K562 (cell line): ENCODE measurements around the gene MAP1A. TPM values are rescaled to one million over a fixed set of nuclear protein-coding genes. Genes with fewer than 3 reads are reported as not detected.

ENCODE experiments used
- ATF6 ChIP-seq: sonication (generic); formaldehyde crosslinking; IDR thresholded peaks from 2 replicates; pipeline ENCODE4 v1.4.0; 2020; ENCODE audit warnings: mild to moderate bottlenecking, missing genetic modification reagents
- CGGBP1 ChIP-seq: fragments of 250-450 bp; sonication (Bioruptor Pico); IDR thresholded peaks from 2 replicates; pipeline ENCODE4 v1.9.0; 2021; ENCODE audit warnings: mild to moderate bottlenecking
- CHD1 ChIP-seq: fragments of 200-600 bp; sonication (generic); IDR thresholded peaks from one replicate; pipeline ENCODE4 v1.6.1; 2012; ENCODE audit warnings: mild to moderate bottlenecking, moderate library complexity, low read length, inconsistent platforms
- CUX1 ChIP-seq: fragments of 200-800 bp; sonication (Bioruptor generic); IDR thresholded peaks from 2 replicates; pipeline ENCODE4 v1.6.1; 2016; ENCODE audit warnings: missing genetic modification characterization, missing compliant biosample characterization
- GTF2A2 ChIP-seq: IDR thresholded peaks from 2 replicates; pipeline ENCODE4 v1.6.1; 2016; ENCODE audit warnings: mild to moderate bottlenecking, missing genetic modification characterization, missing compliant biosample characterization
- MAFF ChIP-seq: IDR thresholded peaks from 2 replicates; pipeline ENCODE4 v1.6.1; 2012; ENCODE audit warnings: low read length, improper control_type of control experiment
- MCM2 ChIP-seq: fragments of 450-650 bp; IDR thresholded peaks from 2 replicates; pipeline ENCODE4 v1.6.1; 2017; ENCODE audit warnings: low read depth, mild to moderate bottlenecking
- POLR2AphosphoS2 ChIP-seq: IDR thresholded peaks from 2 replicates; pipeline ENCODE4 v1.6.1; 2012; ENCODE audit warnings: low read length, improper control_type of control experiment
- PTRF ChIP-seq: fragments of 450-650 bp; IDR thresholded peaks from 2 replicates; pipeline ENCODE4 v1.6.1; 2016; ENCODE audit warnings: mild to moderate bottlenecking, missing genetic modification characterization, missing compliant biosample characterization
- RBM25 ChIP-seq: fragments of 200-400 bp; formaldehyde crosslinking; IDR thresholded peaks from 2 replicates; pipeline ENCODE4 v1.6.1; 2018; ENCODE audit warnings: low read length, low read depth, moderate library complexity; ENCODE audit not compliant: severe bottlenecking
- RBM34 ChIP-seq: fragments of 200-400 bp; formaldehyde crosslinking; IDR thresholded peaks from 2 replicates; pipeline ENCODE4 v1.6.1; 2018; ENCODE audit warnings: low read length, borderline replicate concordance; ENCODE audit not compliant: insufficient read depth
- SNIP1 ChIP-seq: fragments of 450-650 bp; IDR thresholded peaks from 2 replicates; pipeline ENCODE4 v1.7.1; 2017; ENCODE audit warnings: low read depth, mild to moderate bottlenecking
- SPI1 ChIP-seq: IDR thresholded peaks from 2 replicates; pipeline ENCODE4 v1.6.1; 2011; ENCODE audit warnings: low read depth, low read length, control low read depth, borderline replicate concordance
- TFAP4 ChIP-seq: sonication (generic); formaldehyde crosslinking; IDR thresholded peaks from 2 replicates; pipeline ENCODE4 v1.8.0; 2022; ENCODE audit warnings: missing genetic modification reagents, mild to moderate bottlenecking, moderate library complexity, borderline replicate concordance
- ZBTB9 ChIP-seq: fragments of 450-650 bp; formaldehyde crosslinking; IDR thresholded peaks from 2 replicates; pipeline ENCODE4 v1.4.0; 2020; ENCODE audit warnings: mild to moderate bottlenecking, moderate library complexity
- ZNF184 ChIP-seq: sonication (generic); formaldehyde crosslinking; IDR thresholded peaks from 2 replicates; pipeline ENCODE4 v1.5.0; 2020; ENCODE audit warnings: missing genetic modification reagents
- ZNF354B ChIP-seq: fragments of 250-450 bp; sonication (Bioruptor Pico); IDR thresholded peaks from 2 replicates; pipeline ENCODE4 v1.4.0; 2020
- ZNF589 ChIP-seq: fragments of 200-800 bp; sonication (Bioruptor generic); IDR thresholded peaks from 2 replicates; pipeline ENCODE4 v1.6.1; 2016; ENCODE audit warnings: low read depth, missing genetic modification characterization, missing compliant biosample characterization
- polyA plus RNA-seq, 8 experiments: library from polyadenylated mRNA; depleted of rRNA in 4 of 8; stranded (reverse) in 5 of 8; unstranded in 3 of 8; fragments of >200 nt; fragmentation: Nextera tagmentation in 2 of 8; fragmentation: Illumina TruSeq in 1 of 8; extraction: Ambion mirVana in 2 of 8; extraction: Trizol in 1 of 8; gene quantifications; 2 replicates each; pipeline versions ENCODE4 v1.2.1 to v1.2.3, GENCODE V29; 2011 to 2014; ENCODE audit warnings: inconsistent platforms in 1 of 8, missing spikeins in 1 of 8
- total RNA-seq, 7 experiments: library from RNA; depleted of rRNA in 6 of 7; stranded (reverse); fragments of >200 nt in 6 of 7; fragmentation: Illumina TruSeq in 2 of 7; extraction: Trizol in 2 of 7; gene quantifications; 2 replicates each; pipeline versions ENCODE4 v1.2.1 to v1.2.3, GENCODE V29; 2011 to 2021; ENCODE audit warnings: low replicate concordance in 1 of 7

MAP1A gene
- total and polyA plus RNA-seq, 9 of the 15 experiments (the other 6 are each of a cell fraction or from before 2014, with no cell fraction given) = 2.0 to 20.3 (median 7.3) TPM

- no peak for TF ChIP-seq RBM34
- TF ChIP-seq ATF6 (CRISPR knock-in tag) = no peak
- no peak for TF ChIP-seq PTRF (tag)
- TF ChIP-seq CHD1 = no peak
- TF ChIP-seq ZBTB9 (CRISPR knock-in tag) = no peak
- no peak for TF ChIP-seq GTF2A2 (tag)
- TF ChIP-seq ZNF184 = no peak
- TF ChIP-seq SNIP1 = no peak
- TF ChIP-seq TFAP4 = no peak
- TF ChIP-seq ZNF589 (CRISPR knock-in tag) = no peak
- no peak for TF ChIP-seq CUX1
- no peak for TF ChIP-seq ZNF354B (CRISPR knock-in tag)
- TF ChIP-seq CGGBP1 (CRISPR knock-in tag) = no peak
- TF ChIP-seq POLR2AphosphoS2 = no peak
- peak; percentile 80 for TF ChIP-seq SPI1
- no peak for TF ChIP-seq MAFF
- TF ChIP-seq MCM2 = no peak
- peak; percentile 85 for TF ChIP-seq RBM25
Measured at GRCh38 chr15:43492673-43493601, 24.5 kb upstream of the MAP1A start, which contains the start of gene TP53BP1 (continued).
